Endometrial microvascular endothelial cells (primary cell): ENCODE data around the gene C20orf204. TPM values are rescaled to one million over a fixed set of nuclear protein-coding genes. Genes with fewer than 3 reads are reported as not detected.

Experiments used
- in situ Hi-C: cut with HindIII; loops from 2 replicates; pipeline ENCODE4 v1.10.0; 2017; ENCODE audit warnings: low sequenced_read_pairs, low pct_unique_long_range_greater_than_20kb; ENCODE audit errors: inconsistent ontology term
- total RNA-seq: library from RNA; depleted of rRNA; stranded (reverse); fragments of >200 nt; gene quantifications from one replicate; pipeline ENCODE4 v1.2.3, GENCODE V29; 2015; ENCODE audit errors: inconsistent ontology term

Gene C20orf204
- total RNA-seq, 1 donor from 2014 or later = 0.93 TPM

GRCh38 chr20:64051561-64052325 lies 15.8 kb downstream of the C20orf204 start:
- in situ Hi-C loops = no loop called here

GRCh38 chr20:64052326-64052722 lies 16.3 kb downstream of the C20orf204 start:
- in situ Hi-C loops = no loop called here

- in situ Hi-C loops = no loop called here
Measured at GRCh38 chr20:64052987-64053840, 17.2 kb downstream of the C20orf204 start.

GRCh38 chr20:64053841-64054661 lies 18.1 kb downstream of the C20orf204 start:
- in situ Hi-C loops = no loop called here

DNA sequence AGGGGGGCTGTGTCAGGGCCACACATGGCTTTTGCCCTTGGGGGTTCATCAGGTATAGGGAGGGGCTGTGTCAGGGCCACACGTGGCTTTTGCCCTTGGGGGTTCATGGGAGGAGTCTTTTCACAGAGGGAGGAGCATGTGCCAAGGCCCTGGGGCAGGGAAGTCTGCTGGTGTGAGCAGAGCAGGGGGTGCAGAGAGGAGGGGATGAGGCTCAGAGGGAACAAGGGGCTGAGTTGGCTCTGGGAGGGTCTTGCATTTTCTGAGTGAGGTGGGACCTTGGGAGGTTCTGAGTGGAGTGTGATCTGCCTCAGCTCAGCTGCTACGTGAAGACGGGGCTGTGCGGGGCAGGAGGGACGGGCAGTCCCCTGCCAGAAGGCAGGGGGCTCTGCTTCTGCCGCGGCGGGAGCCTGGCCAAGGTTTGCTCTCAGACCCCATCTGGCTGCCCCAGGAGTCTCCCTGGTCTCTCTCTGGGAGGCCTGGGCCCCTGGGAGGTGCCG lies 19.5 kb downstream of the C20orf204 start:
- in situ Hi-C loops = no loop called here

DNA sequence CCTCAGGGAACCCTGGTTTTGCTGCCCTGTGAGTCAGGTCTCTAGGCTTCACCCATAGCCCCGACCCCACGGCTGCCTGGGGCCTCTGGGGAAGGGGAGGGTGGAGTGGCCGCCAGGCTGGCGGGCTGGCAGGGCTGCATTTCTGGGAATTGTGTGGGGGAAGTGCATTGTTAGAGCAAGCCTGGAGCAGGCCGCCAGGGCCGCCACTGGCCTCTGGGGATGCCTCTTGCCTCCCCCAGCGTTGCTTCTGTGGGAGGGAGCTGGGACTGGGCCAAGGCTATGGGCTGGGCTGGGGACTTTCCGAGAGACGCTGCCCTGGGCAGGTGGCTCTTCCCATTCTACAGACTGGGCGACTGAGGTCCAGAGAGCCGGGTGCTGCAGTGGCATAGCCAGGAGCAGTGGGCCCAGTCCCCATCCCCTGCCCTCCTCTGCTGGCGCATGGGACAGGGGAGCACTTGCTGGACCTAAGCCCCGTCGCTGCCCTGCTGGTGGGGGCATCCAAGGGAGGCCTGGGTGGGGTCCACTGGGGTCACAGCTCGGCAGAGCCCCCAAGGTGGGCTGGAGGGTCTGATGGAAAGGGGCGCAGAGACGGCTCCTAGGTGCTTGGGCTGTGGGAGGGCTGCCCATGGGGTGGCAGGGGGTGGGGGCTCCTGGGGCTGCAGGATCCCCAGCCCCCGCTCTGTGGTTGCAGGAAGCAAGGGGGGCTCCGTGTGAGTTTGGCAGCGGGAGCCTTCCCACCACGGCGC lies 20.1 kb downstream of the C20orf204 start:
- in situ Hi-C loops = no loop called here

DNA sequence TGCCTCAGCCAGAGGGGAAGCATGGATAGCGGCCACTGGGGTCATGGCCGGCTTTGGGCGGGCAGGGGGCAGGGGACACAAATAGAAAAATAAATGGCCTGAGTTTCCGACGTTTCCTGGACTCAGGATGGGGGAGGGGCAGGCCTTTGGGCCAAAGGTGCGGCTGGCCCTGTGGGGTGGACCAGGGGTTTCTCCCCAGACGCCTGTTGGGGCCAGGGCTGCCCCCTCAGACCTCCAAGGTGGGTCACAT lies 20.6 kb downstream of the C20orf204 start:
- in situ Hi-C loops = no loop called here

DNA sequence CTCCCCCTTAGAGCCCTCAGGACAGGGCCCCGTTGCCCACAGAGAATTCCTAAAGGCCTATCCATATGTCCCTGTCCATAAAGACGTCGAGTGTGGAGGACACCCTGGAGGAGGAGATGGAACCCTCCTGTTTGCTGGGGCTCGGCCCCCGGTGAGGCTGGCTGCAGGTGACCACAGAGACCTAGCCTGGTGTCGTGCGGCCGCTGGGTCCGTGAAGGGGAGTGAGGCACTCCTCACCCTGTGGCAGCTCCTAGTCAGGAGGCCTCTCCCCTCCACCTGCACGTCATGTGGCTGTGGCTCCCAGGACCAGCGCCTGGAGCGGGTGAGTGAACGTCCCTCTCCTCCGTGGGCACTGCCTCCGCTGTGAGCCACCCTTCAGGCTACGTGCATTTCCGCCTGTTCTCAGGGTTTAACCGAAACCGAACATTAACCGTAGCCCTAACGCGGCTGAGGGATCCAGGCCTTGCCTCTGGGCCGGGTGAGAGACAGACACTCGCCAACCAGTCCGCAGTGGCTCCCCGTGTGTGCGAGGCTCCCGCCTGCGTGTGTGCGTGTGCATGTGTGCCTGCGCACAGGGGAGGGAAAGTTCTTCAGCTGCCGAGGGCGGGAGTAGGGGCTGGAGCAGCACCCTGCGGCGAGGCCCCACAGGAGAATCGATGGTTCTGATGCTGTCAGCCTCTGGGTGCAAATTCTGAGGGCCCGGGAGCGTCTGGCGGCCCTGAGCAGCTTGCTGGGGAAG lies 21.1 kb downstream of the C20orf204 start:
- in situ Hi-C loops = no loop called here

DNA sequence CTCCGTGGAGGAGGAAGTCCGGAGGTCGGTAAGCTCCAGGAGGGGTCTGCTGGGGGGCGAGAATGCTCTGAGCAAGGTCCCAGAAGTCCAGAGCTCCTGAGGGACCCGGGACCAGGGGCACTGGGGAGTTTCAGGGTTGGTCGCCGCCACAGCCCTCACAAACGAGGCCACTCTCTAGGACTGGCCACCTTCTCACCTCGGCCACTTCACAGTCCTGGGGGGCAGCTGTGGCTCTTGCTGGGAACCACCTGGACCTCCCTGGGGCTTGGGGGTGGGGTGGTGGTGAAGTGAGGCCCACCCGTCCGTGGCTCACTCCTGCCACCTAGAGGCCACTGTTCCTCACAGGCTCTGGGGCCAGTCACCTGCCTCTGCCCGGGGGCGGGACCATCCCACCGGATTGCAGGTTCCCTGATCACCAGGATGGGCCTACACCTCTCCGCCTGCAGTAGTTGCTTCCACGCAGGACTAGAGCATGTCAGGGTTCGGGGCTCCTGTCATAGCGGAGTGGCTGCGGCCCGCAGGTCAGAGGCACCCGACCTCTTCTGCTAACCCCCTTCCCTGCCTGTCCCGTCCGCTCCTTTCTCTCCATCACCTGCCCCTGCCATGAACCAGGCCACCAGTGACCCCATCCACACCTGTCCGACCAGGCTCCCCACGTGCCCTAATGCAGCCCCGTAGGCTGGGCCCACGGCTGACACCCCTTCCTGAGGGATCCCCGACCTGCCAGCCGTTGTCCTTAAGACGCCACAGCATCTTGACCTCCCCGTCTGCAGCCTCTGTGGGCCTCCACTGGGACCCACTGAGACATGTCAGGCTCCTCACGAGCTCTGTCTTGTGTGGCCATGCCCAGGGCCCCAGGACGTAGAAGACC lies 21.9 kb downstream of the C20orf204 start:
- in situ Hi-C loops = no loop called here

- in situ Hi-C loops = no loop called here
Measured at GRCh38 chr20:64058536-64058935, 22.6 kb downstream of the C20orf204 start.

DNA sequence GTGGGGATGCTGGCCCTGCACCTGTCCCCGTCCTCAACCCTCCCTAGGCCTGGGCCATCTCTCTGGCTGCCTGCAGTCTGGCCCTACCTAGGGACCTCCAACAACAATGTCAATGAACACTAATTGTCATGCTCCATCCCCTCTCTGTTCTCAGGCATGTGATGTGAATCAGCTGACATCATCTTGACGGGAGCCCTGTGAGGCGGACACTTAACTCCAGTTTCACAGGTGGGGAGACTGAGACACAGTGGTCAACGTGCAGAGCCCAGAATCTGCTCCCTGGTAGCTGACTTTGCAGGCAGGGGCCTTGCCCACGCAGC lies 26.3 kb downstream of the C20orf204 start:
- in situ Hi-C loops = no loop called here

GRCh38 chr20:64062596-64063388 lies 26.8 kb downstream of the C20orf204 start, which contains the start of gene TCEA2:
Gene TCEA2 (plus strand): TSS chr20:64063198. CDS start chr20:64063313, 115 bp downstream.
- in situ Hi-C loops = no loop called here

- in situ Hi-C loops = no loop called here
Measured at GRCh38 chr20:64063389-64064144, 27.6 kb downstream of the C20orf204 start.

DNA sequence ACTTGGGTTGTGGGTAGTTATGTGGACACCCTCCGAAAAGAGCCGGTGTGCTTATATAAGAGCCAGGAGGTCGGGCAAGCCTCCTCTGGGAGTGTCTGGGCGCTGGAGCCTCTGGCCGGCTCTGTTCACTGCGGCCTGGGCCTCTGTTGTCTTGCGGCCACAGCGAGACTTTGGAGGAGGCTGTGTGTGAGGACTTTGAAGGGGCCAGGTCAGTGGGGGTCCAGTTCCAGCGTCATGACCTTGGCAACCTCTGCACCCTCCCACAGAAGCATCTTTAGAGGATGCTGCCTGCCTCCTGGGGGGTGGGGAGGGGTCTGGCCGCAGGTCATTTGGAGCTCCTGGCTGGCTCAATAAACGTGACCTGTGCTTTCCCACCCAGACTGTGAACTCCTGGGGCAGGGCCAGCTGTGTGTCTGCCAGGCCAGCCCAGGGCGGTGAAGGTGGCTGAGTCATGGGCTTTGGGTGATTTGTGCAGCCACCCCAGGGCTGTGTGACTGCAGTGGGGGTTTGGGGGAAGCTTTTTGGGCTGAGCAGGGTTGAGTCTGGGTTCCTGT lies 28.2 kb downstream of the C20orf204 start:
- in situ Hi-C loops = no loop called here

- in situ Hi-C loops = no loop called here
Measured at GRCh38 chr20:64065062-64065973, 29.3 kb downstream of the C20orf204 start.
